BLaER1 (cell line): ENCODE results near the gene SYT8.

ENCODE experiments used
- H3K27ac ChIP-seq: shearing (Covaris generic); formaldehyde crosslinking; 2 replicates; pipeline ENCODE4 v1.8.1; 2022
- H3K27me3 ChIP-seq: shearing (Covaris generic); formaldehyde crosslinking; 2 replicates; pipeline ENCODE4 v1.8.1; 2022
- H3K36me3 ChIP-seq: shearing (Covaris generic); formaldehyde crosslinking; 2 replicates; pipeline ENCODE4 v1.8.1; 2022
- H3K4me1 ChIP-seq: shearing (Covaris generic); formaldehyde crosslinking; 2 replicates; pipeline ENCODE4 v1.8.1; 2022
- H3K4me2 ChIP-seq: shearing (Covaris generic); formaldehyde crosslinking; 2 replicates; pipeline ENCODE4 v1.8.1; 2022
- H3K4me3 ChIP-seq: shearing (Covaris generic); formaldehyde crosslinking; 2 replicates; pipeline ENCODE4 v1.8.1; 2022
- H3K9ac ChIP-seq: shearing (Covaris generic); formaldehyde crosslinking; 2 replicates; pipeline ENCODE4 v1.8.1; 2022
- H3K9me3 ChIP-seq: shearing (Covaris generic); formaldehyde crosslinking; 2 replicates; pipeline ENCODE4 v1.8.1; 2022
- H4K20me1 ChIP-seq: shearing (Covaris generic); formaldehyde crosslinking; 2 replicates; pipeline ENCODE4 v1.8.1; 2022
- Cebpa-rat ChIP-seq: shearing (Covaris generic); IDR thresholded peaks from 2 replicates; pipeline ENCODE4 v1.8.1; 2022

SYT8 gene

DNA sequence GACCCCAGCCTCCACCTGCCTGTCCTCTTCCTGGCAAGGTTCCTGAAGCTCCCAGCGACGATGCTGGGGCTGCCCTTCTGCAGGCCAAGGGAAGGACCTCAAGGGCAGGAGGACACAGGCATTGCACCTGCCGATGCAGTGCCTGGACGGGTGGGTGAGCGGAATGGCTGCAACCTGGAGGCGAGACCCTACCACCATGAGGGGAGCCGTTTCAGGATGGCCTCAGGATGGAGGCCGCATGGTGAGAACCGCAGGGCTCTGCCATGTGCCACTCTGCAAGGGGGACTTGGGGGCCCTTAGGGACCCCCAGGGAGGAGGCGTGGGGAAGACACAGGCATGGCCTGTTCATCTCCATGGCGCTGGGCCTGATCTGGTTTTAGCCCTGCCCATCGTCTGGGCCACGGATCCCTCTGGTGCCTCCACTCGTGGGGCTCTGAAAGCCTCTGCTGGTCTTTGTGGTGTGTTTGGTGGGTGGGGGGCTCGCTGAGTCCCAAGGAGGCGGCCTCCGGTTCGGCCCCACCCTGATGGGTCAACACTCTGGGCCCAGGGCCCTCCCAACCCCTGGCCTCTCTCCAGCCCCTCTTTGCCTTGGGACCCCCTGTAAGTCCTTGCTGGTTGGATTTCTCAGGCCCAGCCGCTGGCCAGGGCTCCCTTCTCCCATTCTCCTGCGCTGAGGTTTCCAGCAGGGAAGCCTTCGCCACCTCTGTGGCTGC, 16.8 kb downstream of the SYT8 start:
- Histone ChIP-seq H3K4me2 (peak overlapping the region; percentile 89), H3K36me3 (no peaks in the 10 kb centered on the region), H3K9ac (no peak overlapping the region), H3K4me3 (peak overlapping the region; percentile 18; the same call in 1 of the 2 replicates), H3K9me3 (no peaks in the 10 kb centered on the region), H3K27me3 (peaks cover 5% of the 10 kb centered on the region; the same call in 1 of the 2 replicates), H3K27ac (peak overlapping the region; percentile 22; the same call in 1 of the 2 replicates), H3K4me1 (peaks cover 86% of the 10 kb centered on the region), H4K20me1 (peaks cover 39% of the 10 kb centered on the region)
- no peak for TF ChIP-seq Cebpa-rat

DNA sequence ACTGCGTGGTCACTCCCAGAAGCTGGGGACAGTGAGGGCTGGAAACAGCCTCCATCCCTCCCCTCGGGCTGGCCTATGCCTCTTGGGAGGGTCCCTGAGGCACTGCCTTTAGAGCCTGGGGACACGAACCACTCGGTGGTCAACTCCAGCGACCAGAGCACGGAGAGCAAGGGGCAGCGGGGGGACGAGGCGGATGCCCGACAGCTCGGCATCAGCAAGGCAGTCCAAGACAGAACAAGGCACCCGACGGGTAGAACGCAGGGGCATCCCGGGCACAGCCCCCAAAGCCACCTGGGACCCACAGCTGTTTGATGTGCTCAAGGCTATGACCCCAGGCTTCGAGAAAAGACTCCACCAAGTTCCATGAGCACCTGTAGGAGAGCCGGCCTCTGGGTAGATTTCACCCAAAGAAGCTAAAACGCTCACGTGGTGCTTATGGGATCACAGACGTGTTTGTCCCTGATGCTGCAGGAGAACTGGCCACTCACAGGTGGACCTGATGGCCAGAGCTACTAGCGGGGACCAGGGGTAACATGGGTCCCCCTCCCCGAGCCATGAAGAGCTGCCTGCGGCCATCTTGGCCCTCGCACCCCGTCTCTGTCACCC, 17.6 kb downstream of the SYT8 start:
- Histone ChIP-seq H3K27me3 (peaks cover 5% of the 10 kb centered on the region; the same call in 1 of the 2 replicates), H3K4me2 (peak overlapping the region; percentile 89), H3K9ac (no peak overlapping the region), H3K27ac (peak overlapping the region; percentile 22; the same call in 1 of the 2 replicates), H3K4me1 (peaks cover 94% of the 10 kb centered on the region), H4K20me1 (peaks cover 39% of the 10 kb centered on the region), H3K9me3 (no peaks in the 10 kb centered on the region), H3K4me3 (peak overlapping the region; percentile 28; the same call in 1 of the 2 replicates), H3K36me3 (no peaks in the 10 kb centered on the region)
- TF ChIP-seq Cebpa-rat: no peak

DNA sequence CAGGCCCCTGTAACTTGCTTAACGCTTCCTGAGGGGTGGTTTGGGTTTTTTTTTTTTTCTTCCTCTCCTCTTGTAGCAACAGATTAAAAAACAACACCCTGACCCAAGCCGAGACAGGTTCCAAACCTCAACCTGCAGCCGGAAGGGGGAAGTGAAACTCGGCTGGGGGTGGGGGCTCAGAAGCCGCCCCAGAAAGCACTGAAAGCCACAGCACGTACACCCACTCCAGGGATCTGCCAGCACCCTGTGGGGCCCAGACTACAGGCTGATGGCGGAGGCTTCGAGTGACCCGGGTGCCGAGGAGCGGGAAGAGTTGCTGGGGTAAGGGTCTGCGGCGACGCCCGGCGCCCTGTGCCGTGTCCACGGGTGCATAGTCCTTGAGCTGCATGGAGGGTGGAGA, 18.1 kb downstream of the SYT8 start, which contains the start of gene LSP1:
TSS of gene LSP1 (plus strand) at position 208 of the 400 bp plus-strand sequence. CDS start at position 269, 61 bp downstream.
- peak within 1 kb of the TSS; percentile 28; the same call in 1 of the 2 replicates for H3K4me3 ChIP-seq
- H3K27me3 ChIP-seq: peaks cover 5% of the 10 kb centered on the region; the same call in 1 of the 2 replicates
- H3K9ac ChIP-seq: peak within 1 kb of the TSS; percentile 10; the same call in 1 of the 2 replicates
- no peak for TF ChIP-seq Cebpa-rat
- peak within 1 kb of the TSS; percentile 89 for H3K4me2 ChIP-seq
- peak within 1 kb of the TSS; percentile 55; the same call in 1 of the 2 replicates for H3K27ac ChIP-seq
- peaks cover 39% of the 10 kb centered on the region for H4K20me1 ChIP-seq
- H3K9me3 ChIP-seq: no peaks in the 10 kb centered on the region
- no peaks in the 10 kb centered on the region for H3K36me3 ChIP-seq
- H3K4me1 ChIP-seq: peaks cover 95% of the 10 kb centered on the region

DNA sequence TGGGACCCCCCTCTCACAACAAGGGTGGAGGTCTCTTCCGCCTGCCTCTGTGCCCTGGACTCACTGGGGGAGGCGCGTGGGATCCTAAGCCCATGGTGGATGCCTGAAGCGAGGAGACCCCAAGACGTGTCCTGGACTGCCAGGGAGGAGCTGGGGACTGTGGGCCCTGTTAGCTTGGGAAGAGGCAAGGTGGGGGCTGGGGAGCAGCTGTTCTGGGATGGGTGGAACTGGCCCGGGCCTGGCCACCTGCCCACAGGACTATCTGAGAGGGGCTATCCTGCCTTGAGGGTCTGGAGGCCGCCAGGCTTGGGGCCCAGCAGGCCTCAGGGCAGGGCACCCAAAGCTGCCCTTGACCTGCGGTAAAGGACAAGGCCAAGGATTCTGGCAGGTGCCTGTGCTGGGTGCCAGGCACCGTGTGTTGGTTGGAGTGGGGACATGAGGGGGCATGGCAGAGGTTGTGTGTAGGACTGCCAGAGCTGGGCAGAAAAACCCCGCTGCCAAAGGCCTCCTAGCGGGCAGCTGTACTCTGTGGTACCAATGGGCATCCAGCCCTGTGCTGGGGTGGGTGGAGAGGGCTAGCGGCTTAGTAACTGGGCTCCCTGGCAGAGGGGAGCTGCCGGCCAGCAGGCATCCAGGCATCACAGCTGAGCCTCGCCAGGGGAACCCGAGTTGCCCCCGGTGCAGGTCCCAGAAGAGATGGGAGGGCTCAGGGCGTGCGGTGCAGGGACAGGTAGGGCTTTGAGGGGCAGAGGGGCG, 18.8 kb downstream of the SYT8 start:
- Histone ChIP-seq H3K9me3 (no peaks in the 10 kb centered on the region), H4K20me1 (peaks cover 39% of the 10 kb centered on the region), H3K27me3 (peaks cover 5% of the 10 kb centered on the region; the same call in 1 of the 2 replicates), H3K9ac (peak overlapping the region; percentile 10; the same call in 1 of the 2 replicates), H3K4me3 (peak overlapping the region; percentile 28; the same call in 1 of the 2 replicates), H3K27ac (peak overlapping the region; percentile 55; the same call in 1 of the 2 replicates), H3K4me2 (peak overlapping the region; percentile 89), H3K4me1 (peaks cover 89% of the 10 kb centered on the region), H3K36me3 (no peaks in the 10 kb centered on the region)
- no peak for TF ChIP-seq Cebpa-rat

DNA sequence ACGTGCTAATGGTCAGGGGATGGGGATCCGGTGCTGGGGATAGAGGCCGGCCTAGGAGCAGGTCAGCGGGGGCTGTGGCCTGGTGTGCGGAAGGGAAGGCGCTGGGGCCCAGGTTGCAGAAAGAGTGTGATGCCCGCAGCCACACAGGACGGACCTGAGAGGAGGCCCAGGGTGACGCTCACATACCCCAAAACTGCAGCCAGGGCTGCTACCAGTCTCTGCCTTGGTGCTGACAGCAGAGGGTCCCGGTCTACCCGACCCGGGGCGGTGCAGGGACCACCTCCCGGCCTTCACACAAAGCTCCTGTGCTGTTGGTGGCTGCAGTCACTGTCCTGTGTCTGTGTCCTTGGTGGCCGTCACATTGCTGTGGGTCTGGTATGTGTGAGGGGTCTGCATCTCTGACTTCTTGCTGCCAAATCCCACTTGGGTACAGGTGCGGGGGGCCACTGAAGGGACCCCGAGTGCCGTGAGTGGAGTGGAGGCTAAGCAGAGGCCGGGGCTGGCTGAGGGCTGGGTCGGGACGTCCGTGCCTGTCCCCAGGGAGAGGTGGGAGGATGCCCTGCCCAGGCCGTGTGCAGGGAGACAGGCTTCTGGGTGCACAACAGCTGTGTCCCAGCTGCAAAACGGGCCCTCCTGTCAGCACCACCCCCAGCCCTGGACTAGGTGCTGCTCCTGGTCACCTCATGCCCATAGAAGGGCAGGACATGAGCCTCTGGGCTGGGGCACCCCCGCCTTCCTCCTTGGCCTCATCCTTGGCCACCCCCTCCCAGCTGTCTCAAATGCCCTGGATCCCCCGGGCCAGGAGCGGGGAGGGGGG, 19.6 kb downstream of the SYT8 start:
- peaks cover 47% of the 10 kb centered on the region for H4K20me1 ChIP-seq
- no peak overlapping the region for H3K9ac ChIP-seq
- peaks cover 81% of the 10 kb centered on the region for H3K4me1 ChIP-seq
- H3K4me3 ChIP-seq: peak overlapping the region; percentile 28; the same call in 1 of the 2 replicates
- TF ChIP-seq Cebpa-rat: no peak
- H3K4me2 ChIP-seq: peak overlapping the region; percentile 89
- H3K27me3 ChIP-seq: peaks cover 5% of the 10 kb centered on the region; the same call in 1 of the 2 replicates
- no peaks in the 10 kb centered on the region for H3K36me3 ChIP-seq
- no peaks in the 10 kb centered on the region for H3K9me3 ChIP-seq
- no peak overlapping the region for H3K27ac ChIP-seq

DNA sequence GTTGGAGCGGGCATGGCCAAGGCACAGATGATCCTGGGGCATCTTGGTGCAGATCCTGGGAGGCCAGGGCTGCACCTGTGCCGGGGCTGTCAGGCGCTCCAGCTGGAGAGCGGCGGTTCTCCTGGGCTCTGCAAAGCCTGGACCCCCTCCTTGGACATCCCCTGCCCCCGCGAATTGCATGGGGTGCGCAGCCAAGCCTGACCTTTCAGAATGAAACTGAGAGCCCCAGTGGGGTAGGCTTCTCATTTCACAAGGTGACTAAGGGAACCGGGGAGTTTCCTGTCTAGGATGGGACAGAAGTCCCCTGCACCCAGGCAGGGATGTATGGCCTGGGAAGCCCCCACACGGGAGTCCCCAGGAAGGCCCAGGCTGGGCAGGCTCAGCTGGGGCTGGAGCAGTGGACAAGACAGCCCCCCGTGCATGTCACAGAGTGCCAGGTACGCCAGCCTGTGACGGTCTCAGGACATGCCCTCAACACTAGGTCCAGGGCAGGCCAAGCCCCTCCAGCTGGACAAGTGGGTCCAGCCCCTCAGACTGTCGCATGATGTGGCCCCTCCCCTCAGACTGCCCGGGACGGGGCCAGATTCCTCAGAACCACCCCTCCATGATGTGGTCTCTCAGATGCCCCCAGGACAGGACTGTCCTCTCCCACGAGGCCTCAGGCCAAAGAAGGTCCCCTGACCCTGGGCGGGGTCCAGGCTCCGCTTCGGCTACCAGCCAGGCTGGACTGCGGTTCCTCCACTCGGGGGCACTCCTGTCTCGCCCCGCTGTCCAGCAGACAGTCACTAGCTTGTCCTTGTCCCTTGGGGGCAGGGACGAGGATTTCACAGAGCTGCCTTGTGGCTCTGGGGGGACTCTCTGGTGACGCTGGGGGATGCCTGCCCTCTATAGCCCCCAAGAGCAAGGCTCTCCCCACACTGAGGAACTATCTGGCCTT, 20.4 kb downstream of the SYT8 start:
- no peaks in the 10 kb centered on the region for H3K9me3 ChIP-seq
- H3K9ac ChIP-seq: no peak overlapping the region
- H3K27me3 ChIP-seq: peaks cover 5% of the 10 kb centered on the region; the same call in 1 of the 2 replicates
- no peaks in the 10 kb centered on the region for H3K36me3 ChIP-seq
- no peak for TF ChIP-seq Cebpa-rat
- H3K27ac ChIP-seq: no peak overlapping the region
- H3K4me3 ChIP-seq: no peak overlapping the region
- peaks cover 73% of the 10 kb centered on the region for H3K4me1 ChIP-seq
- peaks cover 47% of the 10 kb centered on the region for H4K20me1 ChIP-seq
- H3K4me2 ChIP-seq: peak overlapping the region; percentile 89

DNA sequence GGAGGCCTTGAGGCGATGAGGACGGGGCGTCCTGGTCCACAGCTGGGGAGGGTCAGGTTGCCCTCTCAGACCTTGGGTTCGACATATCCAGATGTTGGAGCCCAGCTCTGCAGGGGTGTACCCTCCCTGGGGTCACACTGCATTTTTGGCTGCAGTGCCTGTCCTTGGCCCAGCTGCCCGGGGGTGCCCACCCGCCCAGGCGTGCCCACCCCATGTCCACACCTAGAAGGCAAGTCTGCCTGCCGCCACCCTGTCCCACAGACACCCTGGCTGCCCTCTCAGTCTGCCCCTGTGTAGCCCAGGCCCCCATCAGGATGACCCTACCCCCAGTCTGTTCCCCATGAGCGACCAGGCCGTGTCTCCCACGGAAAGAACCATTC, 21.1 kb downstream of the SYT8 start:
- Histone ChIP-seq H3K9me3 (no peaks in the 10 kb centered on the region), H3K4me2 (peak overlapping the region; percentile 89), H3K4me1 (peaks cover 66% of the 10 kb centered on the region), H3K9ac (no peak overlapping the region), H3K27me3 (peaks cover 5% of the 10 kb centered on the region; the same call in 1 of the 2 replicates), H4K20me1 (peaks cover 47% of the 10 kb centered on the region), H3K36me3 (no peaks in the 10 kb centered on the region), H3K27ac (no peak overlapping the region), H3K4me3 (no peak overlapping the region)
- TF ChIP-seq Cebpa-rat: no peak

DNA sequence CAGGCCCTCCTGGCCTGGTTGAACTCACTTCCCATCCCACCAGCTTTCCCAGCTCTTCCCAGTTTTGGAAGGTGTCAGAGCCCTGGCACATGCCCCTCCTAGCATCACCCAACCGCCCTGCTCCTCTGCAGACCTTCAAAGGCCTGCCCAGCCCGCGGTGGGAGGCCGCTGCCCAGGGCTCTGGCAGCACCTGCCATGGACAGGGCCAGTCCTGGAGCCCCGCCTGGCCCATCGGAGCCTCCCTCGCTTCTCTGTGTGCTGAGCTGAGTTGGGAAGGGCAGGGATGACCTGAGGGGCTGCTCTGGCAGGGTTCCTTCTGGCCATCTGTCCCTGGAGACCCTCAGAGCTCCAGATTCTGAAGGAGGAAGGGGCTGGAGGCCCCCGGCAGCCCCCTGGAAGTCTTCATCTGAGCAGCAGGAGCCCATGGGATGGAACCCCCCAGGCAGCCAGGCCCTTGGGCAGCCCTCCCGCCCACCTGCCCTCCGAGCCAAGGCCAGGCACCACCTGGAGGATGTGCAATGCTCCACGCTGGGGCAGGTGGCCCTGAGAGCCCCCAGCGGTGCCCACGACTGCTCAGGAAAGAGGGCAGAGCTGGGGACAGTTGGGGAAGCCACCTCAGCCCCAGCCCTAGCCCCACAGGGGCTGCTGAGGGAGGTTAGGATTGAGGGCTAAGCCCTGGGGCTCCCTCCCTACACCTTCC, 21.7 kb downstream of the SYT8 start:
- peaks cover 5% of the 10 kb centered on the region; the same call in 1 of the 2 replicates for H3K27me3 ChIP-seq
- no peak overlapping the region for H3K4me3 ChIP-seq
- H3K36me3 ChIP-seq: no peaks in the 10 kb centered on the region
- H4K20me1 ChIP-seq: peaks cover 42% of the 10 kb centered on the region
- H3K9ac ChIP-seq: no peak overlapping the region
- H3K9me3 ChIP-seq: no peaks in the 10 kb centered on the region
- TF ChIP-seq Cebpa-rat: no peak
- no peak overlapping the region for H3K27ac ChIP-seq
- H3K4me1 ChIP-seq: peaks cover 60% of the 10 kb centered on the region
- peak overlapping the region; percentile 89 for H3K4me2 ChIP-seq
